COLO668 (cell line): ENCODE results near the gene ADAM8.

Experiments used
- DNase-seq: peaks from one replicate; lab custom pipeline; 2025; ENCODE audit not compliant: unreplicated experiment; lab: John Stamatoyannopoulos, UW

The ADAM8 gene

DNA sequence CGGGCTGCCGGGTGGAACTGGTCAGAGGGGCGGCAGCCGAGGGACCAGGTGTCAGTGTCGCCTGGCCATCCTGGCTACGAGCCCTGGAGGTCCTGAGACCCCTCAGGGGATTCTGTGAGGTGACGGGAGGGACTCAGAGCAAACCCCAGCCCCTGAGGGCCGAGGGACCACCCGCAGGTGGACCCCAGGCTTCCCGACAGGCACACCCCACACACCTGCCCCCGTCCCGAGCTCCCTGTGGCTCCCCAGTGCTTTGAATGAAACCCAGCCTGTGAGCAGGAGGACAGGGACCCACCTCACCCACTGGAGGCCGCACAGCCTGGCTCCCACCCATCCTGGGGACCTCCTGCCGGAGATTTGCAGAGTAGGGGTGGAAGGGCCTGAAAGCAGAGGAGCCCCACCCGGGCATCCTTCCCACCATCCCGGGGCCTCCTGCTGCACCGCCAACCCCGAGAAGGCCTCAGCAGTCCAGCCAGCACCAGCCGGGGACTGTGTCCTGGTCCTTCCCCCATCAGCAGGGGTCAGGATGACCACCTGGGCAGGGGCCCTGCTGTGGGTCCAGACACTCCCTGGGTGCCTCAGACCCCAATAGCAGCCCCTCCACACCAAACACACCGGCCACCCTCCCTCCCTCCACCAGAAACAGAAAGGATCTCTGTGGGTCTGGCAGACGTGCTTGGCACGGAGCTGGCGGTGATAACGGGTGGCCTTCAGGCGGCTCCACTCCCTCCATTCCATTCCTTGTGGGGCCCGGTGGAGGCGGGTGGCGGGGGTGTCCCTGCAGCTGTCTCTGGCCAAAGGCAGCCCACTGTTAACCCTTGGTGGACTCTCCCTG is 25.1 kb downstream of the ADAM8 start:
- no peak for DNase-seq

DNA sequence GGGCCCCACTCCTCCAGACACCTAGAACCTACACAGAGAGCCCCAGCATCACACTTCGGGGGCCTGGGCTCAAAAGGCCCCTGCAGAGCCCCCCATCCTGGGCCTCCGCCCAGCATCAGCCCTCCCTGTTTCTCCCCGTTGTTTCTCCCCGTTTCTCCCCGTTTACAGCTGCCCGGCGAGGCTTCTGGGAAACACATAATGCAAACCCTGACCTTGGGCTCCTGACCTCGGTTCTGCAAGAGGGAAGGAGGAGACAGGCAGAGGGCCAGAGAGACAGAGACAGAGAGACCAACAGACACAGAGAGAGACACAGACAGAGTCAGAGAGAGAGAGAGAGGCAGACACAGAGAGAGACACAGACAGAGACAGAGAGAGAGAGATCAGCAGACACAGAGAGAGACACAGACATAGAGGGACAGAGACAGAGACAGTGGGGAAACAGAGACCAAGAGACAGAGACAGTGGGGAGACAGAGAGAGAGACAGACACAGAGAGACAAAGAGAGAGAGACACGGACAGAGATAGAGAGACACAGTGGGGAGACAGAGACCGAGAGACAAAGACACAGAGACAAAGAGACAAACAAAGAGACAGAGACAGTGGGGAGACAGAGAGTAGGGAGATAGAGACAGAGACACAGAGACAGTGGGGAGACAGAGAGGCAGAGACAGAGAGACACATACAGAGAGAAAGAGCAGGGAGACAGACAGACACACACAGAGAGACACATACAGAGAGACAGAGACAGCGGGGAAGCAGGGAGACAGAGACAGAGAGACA is 26.5 kb downstream of the ADAM8 start:
- DNase-seq: no peak

DNA sequence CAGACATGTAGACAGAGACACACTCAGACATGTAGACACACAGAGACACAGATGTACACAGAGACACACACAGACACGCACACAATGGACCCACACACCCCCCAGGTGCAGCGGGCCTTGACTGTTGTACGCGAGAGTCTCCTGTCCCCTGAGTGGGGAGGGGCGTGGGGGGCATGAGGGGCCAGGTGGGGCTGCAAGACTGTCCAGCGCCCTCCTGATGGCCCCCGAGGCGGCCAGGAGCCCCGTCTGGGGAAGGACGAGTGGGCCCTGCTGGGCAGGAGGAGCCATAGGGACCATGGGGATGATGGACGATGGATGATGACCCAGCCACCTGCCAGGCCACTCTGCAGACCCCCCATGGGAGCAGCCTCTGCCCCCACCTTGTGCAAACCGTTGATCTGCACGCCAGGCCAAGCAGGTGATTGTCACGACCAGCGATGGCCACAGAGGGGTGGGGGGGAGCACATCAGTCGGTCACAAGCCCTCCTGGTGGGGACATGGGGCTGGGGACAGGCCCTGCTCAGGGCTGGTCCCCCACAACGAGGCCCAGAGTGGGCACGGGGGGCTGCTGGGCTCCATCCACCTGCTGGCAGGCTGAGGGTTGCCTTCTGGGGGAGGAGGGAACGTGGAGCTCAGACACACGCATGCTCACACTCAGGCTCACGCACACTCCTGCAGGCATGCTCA is 27.4 kb downstream of the ADAM8 start:
- no peak for DNase-seq

DNA sequence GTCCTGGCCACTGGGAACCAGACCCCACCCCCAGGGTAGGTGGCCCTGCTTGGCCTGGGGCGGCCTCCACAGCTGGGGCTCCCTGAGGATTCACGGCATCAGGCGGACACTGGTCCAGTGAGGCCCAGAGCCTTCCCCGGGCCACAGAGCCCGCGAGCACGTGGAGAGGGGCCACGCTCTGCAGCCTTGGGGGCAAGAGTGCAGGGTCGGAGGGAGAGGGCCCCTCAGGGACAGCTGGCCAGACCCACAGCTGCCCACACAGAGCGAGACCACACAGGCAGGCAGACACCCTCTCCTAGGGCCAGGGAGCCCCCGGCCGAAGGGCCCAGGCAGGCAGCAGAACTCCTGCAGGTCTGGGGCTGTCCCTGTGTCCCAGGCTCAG is 28.3 kb downstream of the ADAM8 start:
- no peak for DNase-seq

GRCh38 chr10:133247681-133248333 is 28.9 kb downstream of the ADAM8 start:
- no peak for DNase-seq

- no peak for DNase-seq
Observed at GRCh38 chr10:133246236-133246626, 30.4 kb downstream of the ADAM8 start.

- peak; percentile 3 for DNase-seq
Observed at GRCh38 chr10:133245439-133246235, 31.0 kb downstream of the ADAM8 start.

DNA sequence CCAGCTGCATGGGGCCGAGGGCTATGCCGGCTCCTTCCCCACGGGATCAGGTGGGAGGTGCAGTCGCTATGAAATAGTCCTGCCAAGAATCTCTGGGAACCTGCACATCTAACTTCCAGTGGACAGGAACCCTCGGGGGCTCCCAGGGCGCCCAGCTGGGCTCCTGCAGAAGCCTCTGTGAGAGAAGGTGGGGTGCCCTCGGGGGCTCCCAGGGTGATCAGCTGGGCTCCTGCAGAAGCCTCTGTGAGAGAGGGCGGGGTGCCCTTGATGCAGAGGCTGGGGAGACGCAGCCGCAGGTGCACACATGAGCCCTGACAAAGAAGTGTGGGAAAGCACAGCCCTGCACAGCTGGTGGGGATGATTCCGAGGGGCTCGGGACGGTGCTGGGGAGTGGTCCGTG is 33.1 kb downstream of the ADAM8 start:
- DNase-seq: no peak

- DNase-seq: no peak
Observed at GRCh38 chr10:133242611-133243356, 33.9 kb downstream of the ADAM8 start.

GRCh38 chr10:133241501-133242205 is 35.0 kb downstream of the ADAM8 start:
- peak; percentile 1 for DNase-seq

GRCh38 chr10:133239990-133240389 is 36.7 kb downstream of the ADAM8 start:
- no peak for DNase-seq

DNA sequence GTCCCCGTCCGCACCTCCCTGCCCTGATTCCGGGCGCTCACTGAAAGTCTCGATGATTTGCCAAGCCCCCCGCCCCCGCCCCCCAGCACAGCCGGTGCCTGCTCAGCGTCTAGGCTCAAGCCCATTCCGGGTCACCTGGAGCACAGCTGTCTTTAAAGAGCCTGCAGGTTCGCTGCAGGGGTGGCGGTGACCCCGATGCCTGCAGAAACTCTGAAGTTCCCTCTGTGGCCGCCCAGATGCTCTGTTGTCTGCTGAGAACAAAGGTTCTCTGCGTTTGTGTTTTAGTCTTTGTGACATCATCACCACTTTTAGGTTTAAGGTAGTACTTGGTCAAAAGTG is 38.2 kb downstream of the ADAM8 start:
- no peak for DNase-seq

DNA sequence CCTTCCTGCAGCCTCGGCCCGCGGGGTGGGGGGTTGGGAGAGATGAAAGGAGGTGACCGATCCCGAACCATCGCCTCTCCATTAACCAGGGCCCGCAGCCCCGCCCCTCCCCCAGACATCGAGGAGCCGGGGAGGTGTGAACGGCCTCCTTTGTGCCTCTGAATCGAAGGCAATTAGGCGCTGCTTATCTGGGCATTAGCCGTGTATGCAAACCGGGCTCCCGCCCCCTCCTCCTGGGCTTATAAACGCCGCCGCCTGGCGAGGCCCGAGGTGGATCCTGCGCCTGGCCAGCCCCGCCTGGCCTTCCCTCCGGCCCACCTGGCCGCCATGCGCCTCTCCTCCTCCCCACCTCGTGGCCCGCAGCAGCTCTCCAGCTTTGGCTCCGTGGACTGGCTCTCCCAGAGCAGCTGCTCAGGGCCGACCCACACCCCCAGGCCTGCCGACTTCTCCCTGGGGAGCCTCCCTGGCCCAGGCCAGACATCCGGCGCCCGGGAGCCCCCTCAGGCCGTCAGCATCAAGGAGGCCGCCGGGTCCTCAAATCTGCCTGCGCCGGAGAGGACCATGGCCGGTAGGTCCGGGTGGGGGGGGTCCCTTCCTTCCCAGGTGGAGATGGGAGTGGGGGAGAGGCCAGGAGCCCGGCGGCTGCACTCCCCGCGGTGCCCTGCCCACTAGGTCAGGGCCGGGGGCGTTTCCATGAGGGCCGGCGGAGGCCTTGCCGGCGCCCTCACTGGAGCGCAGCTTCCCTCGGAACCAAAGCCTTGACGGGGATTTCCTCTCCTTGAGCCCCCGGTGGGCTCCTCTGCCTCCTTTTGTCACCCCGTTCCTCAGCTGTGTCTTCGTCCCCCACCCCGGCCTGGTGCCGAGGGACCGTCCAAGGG is 38.8 kb downstream of the ADAM8 start, which contains the start of gene VENTX:
TSS of gene VENTX (plus strand) at position 268 of the 878 bp plus-strand sequence. CDS start at position 328, 60 bp downstream.
- DNase-seq: no peak

DNA sequence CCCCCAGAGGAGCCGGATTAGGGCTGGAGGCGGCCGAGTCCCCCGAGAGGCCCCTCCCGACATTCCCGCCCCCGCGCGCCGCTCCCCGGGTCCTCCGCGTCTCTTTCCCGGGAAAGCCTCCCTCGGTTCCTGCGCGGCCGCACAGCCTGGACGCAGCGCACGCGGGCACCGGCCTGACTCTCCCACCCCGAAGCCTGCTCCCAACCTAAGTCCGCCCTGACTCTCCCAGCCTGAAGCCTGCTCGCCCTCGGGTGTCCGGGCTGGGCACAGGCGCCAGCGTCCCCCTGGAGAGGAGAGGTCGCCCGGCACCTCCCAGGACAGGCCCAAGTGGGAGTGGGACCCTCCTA is 39.5 kb downstream of the ADAM8 start:
- DNase-seq: no peak

- no peak for DNase-seq
Observed at GRCh38 chr10:133236401-133237240, 40.0 kb downstream of the ADAM8 start.

- no peak for DNase-seq
Observed at GRCh38 chr10:133235932-133236331, 40.7 kb downstream of the ADAM8 start.

DNA sequence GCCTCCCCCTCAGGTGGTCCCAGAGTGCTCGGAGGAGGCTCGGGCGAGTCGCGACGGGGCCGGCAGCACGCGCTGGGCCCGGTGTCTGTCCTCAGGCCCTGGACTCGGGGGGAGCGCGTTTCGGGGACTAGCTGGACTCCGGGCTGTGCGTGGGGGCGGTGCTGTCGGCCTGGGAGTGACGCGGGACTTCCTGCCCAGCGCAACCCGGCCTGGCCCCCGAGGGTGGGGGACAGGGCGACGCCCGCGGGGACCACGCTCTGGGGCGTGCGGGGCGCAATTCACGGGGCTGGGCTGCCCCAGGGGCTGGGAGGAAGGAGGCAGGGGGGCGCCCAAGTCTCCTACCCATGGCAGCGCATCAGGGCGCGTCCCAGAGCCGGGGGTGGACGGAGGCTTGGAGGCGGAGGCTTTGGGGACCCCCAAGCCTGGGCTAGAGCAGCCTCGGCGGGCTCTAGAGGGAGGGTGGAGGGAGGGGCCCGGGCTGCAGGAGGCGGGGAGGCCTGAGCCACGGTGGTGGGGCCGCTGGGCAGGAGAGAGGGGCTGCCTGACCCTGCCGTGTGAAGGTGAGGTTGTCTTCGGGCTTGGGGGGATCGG is 41.3 kb downstream of the ADAM8 start:
- no peak for DNase-seq
